Spinal cord (tissue), 4 donors: ENCODE results near the gene ZHX3. TPM values are rescaled to one million over a fixed set of nuclear protein-coding genes. Genes with fewer than 3 reads are reported as not detected.

Source experiments
- polyA plus RNA-seq, 2 donors: library from polyadenylated mRNA; unstranded; fragments of 120-200 nt; gene quantifications; one replicate each; pipeline ENCODE4 v1.2.1, GENCODE V29; 2013; ENCODE audit not compliant: insufficient read length in 2 of 2
- small RNA-seq: library from RNA; depleted of rRNA; stranded (forward); fragments of <200 nt; gene quantifications from one replicate; pipeline ENCODE3, GENCODE V24; 2014; ENCODE audit warnings: low replicate concordance
- total RNA-seq, 2 donors: library from RNA; depleted of rRNA in 1 of 2; stranded (reverse); fragments of 120-200 nt in 1 of 2; fragments of >200 nt in 1 of 2; gene quantifications; one replicate each; pipeline versions ENCODE4 v1.2.3 to v1.2.4, GENCODE V29; 2013 to 2014

Gene ZHX3
- total and polyA plus RNA-seq, 4 donors: 28.5 to 36.3 (median 31.0) TPM

Small RNA genes within 50 kb of the gene (small RNA-seq; reads per million reads assigned to genes)
- gene AL022394.1 (not detected), gene MIR6871 (not detected), gene RN7SL615P (not detected)

Other genes starting within 250 kb of the ZHX3 start
- gene PLCG1, start 180.2 kb downstream of the ZHX3 start, total RNA-seq: 100 to 1,000 TPM in 1 of 2 donors, 10 to 100 TPM in 1; 96.7 to 129 TPM
- gene PLCG1, start 180.2 kb downstream of the ZHX3 start, polyA plus RNA-seq: 100 to 1,000 TPM; 130 to 148 TPM
- gene LPIN3, start 23.1 kb upstream of the ZHX3 start, total RNA-seq: 1 to 10 TPM; 3.1 to 6.0 TPM
- 1 to 10 TPM; 2.7 to 5.4 TPM for gene LPIN3, start 23.1 kb upstream of the ZHX3 start, polyA plus RNA-seq
- gene EMILIN3, start 49.1 kb upstream of the ZHX3 start, total RNA-seq: 10 to 100 TPM in 1 of 2 donors, 1 to 10 TPM in 1; 8.6 to 16.4 TPM
- 1 to 10 TPM; 9.4 to 9.9 TPM for gene EMILIN3, start 49.1 kb upstream of the ZHX3 start, polyA plus RNA-seq